SU-DHL-6 (cell line): ENCODE results near the gene UQCRC1.

ENCODE experiments used
- H2AFZ ChIP-seq: fragments of 200-600 bp; sonication (generic); 2 replicates; pipeline ENCODE4 v1.6.1; 2014; ENCODE audit warnings: low read depth, mild to moderate bottlenecking, moderate library complexity, mixed read lengths, antibody characterized with exemption, low read length; ENCODE audit not compliant: severe bottlenecking
- H3F3A ChIP-seq: fragments of 200-600 bp; shearing (Covaris generic); 2 replicates; pipeline ENCODE4 v1.6.0; 2016; ENCODE audit warnings: antibody characterized with exemption, mild to moderate bottlenecking; ENCODE audit not compliant: insufficient read depth
- H3K27ac ChIP-seq: fragments of 200-600 bp; sonication (generic); 2 replicates; pipeline ENCODE4 v1.5.1; 2016; ENCODE audit warnings: low read depth, mild to moderate bottlenecking, low read length, moderate library complexity, mixed read lengths
- H3K27me3 ChIP-seq: fragments of 200-600 bp; sonication (generic), shearing (Covaris generic); 2 replicates; pipeline ENCODE4 v1.6.0; 2014; ENCODE audit warnings: mild to moderate bottlenecking, low read length
- H3K36me3 ChIP-seq: fragments of 200-600 bp; sonication (generic); 2 replicates; pipeline ENCODE4 v1.6.1; 2014; ENCODE audit warnings: mild to moderate bottlenecking, low read length, mixed read lengths
- H3K4me2 ChIP-seq: fragments of 300-600, 200-600 bp; shearing (Covaris generic), sonication (generic); 2 replicates; pipeline ENCODE4 v1.6.0; 2014; ENCODE audit warnings: low read length, low read depth, mild to moderate bottlenecking; ENCODE audit not compliant: poor library complexity, severe bottlenecking
- H3K4me3 ChIP-seq: fragments of 200-600 bp; sonication (generic); 2 replicates; pipeline ENCODE4 v1.5.1; 2014; ENCODE audit warnings: antibody characterized with exemption, low read length, mild to moderate bottlenecking, mixed read lengths; ENCODE audit not compliant: insufficient read depth, poor library complexity, severe bottlenecking
- H3K79me2 ChIP-seq: fragments of 200-600 bp; sonication (generic); 2 replicates; pipeline ENCODE4 v1.6.1; 2014; ENCODE audit warnings: mild to moderate bottlenecking, low read length, moderate library complexity; ENCODE audit not compliant: insufficient read depth
- H3K9ac ChIP-seq: fragments of 200-600 bp; sonication (generic); 2 replicates; pipeline ENCODE4 v1.7.0; 2014; ENCODE audit warnings: mild to moderate bottlenecking, low read length
- H3K9me2 ChIP-seq: fragments of 200-600 bp; sonication (generic); replicated peaks from 2 replicates; pipeline ENCODE4 v1.6.1; 2014; ENCODE audit warnings: low read length; ENCODE audit not compliant: insufficient read depth
- H3K9me3 ChIP-seq: fragments of 200-600 bp; sonication (generic); 2 replicates; pipeline ENCODE4 v1.6.1; 2014; ENCODE audit warnings: low read length, mixed read lengths; ENCODE audit not compliant: insufficient read depth
- H4K20me1 ChIP-seq: fragments of 200-600 bp; sonication (generic); 2 replicates; pipeline ENCODE4 v1.6.1; 2014; ENCODE audit warnings: low read depth, mild to moderate bottlenecking, antibody characterized with exemption, low read length, moderate library complexity, mixed read lengths
- CTCF ChIP-seq: fragments of 200-600 bp; sonication (generic); IDR thresholded peaks from one replicate; pipeline ENCODE4 v1.5.1; 2017; ENCODE audit warnings: antibody characterized with exemption, mild to moderate bottlenecking, low read length, moderate library complexity; ENCODE audit not compliant: insufficient read depth, poor library complexity, severe bottlenecking
- EZH2phosphoT487 ChIP-seq: fragments of 200-600 bp; sonication (generic), shearing (Covaris generic); conservative IDR thresholded peaks from 2 replicates; pipeline ENCODE4 v1.6.1; 2018; ENCODE audit warnings: mild to moderate bottlenecking, antibody characterized with exemption, low read length, moderate library complexity, mixed read lengths

The UQCRC1 gene

GRCh38 chr3:48633256-48633655 lies 23.8 kb upstream of the UQCRC1 start:
- no peak overlapping the region for H3K4me3 ChIP-seq
- H3K36me3 ChIP-seq = no peaks in the 10 kb centered on the region
- no peak overlapping the region for H2AFZ ChIP-seq
- no peaks in the 10 kb centered on the region for H4K20me1 ChIP-seq
- H3K79me2 ChIP-seq = no peaks in the 10 kb centered on the region
- no peaks in the 10 kb centered on the region for H3K9me3 ChIP-seq
- H3K27me3 ChIP-seq = no peaks in the 10 kb centered on the region
- H3K27ac ChIP-seq = no peak overlapping the region
- no peaks in the 10 kb centered on the region for H3F3A ChIP-seq
- TF ChIP-seq CTCF = no peak
- H3K4me2 ChIP-seq = no peak overlapping the region
- no peak overlapping the region for H3K9ac ChIP-seq
- H3K9me2 ChIP-seq = no peaks in the 10 kb centered on the region

GRCh38 chr3:48631516-48632448 lies 22.3 kb upstream of the UQCRC1 start:
- Histone ChIP-seq H3F3A (no peaks in the 10 kb centered on the region), H3K4me3 (no peak overlapping the region), H3K36me3 (no peaks in the 10 kb centered on the region), H3K27ac (no peak overlapping the region), H3K9me3 (no peaks in the 10 kb centered on the region), H4K20me1 (no peaks in the 10 kb centered on the region), H3K4me2 (no peak overlapping the region), H2AFZ (no peak overlapping the region), H3K27me3 (no peaks in the 10 kb centered on the region), H3K9ac (no peak overlapping the region), H3K79me2 (no peaks in the 10 kb centered on the region), H3K9me2 (no peaks in the 10 kb centered on the region)
- TF ChIP-seq EZH2phosphoT487 (no peak), CTCF (no peak)

GRCh38 chr3:48630833-48631232 lies 21.4 kb upstream of the UQCRC1 start:
- H4K20me1 ChIP-seq = no peaks in the 10 kb centered on the region
- no peaks in the 10 kb centered on the region for H3K79me2 ChIP-seq
- no peaks in the 10 kb centered on the region for H3K27me3 ChIP-seq
- no peaks in the 10 kb centered on the region for H3K9me2 ChIP-seq
- no peak overlapping the region for H3K27ac ChIP-seq
- TF ChIP-seq CTCF (no peak), EZH2phosphoT487 (no peak)
- no peak overlapping the region for H2AFZ ChIP-seq
- H3K36me3 ChIP-seq = no peaks in the 10 kb centered on the region
- H3K4me2 ChIP-seq = no peak overlapping the region
- H3K9me3 ChIP-seq = no peaks in the 10 kb centered on the region
- H3F3A ChIP-seq = no peaks in the 10 kb centered on the region
- H3K4me3 ChIP-seq = no peak overlapping the region
- H3K9ac ChIP-seq = no peak overlapping the region
